COLO668 (cell line): ENCODE results near the gene STK32C.
A peak's percentile ranks its signal among the peaks of the same experiment; 100 is the strongest.
"Not testable (repeated sequence)": the region's sequence is repeated elsewhere in the genome, so short reads cannot be mapped to it uniquely, and the experiment has no call there.

Source experiments
- DNase-seq: peaks from one replicate; lab custom pipeline; 2025; ENCODE audit not compliant: unreplicated experiment; lab: John Stamatoyannopoulos, UW

STK32C gene

DNA sequence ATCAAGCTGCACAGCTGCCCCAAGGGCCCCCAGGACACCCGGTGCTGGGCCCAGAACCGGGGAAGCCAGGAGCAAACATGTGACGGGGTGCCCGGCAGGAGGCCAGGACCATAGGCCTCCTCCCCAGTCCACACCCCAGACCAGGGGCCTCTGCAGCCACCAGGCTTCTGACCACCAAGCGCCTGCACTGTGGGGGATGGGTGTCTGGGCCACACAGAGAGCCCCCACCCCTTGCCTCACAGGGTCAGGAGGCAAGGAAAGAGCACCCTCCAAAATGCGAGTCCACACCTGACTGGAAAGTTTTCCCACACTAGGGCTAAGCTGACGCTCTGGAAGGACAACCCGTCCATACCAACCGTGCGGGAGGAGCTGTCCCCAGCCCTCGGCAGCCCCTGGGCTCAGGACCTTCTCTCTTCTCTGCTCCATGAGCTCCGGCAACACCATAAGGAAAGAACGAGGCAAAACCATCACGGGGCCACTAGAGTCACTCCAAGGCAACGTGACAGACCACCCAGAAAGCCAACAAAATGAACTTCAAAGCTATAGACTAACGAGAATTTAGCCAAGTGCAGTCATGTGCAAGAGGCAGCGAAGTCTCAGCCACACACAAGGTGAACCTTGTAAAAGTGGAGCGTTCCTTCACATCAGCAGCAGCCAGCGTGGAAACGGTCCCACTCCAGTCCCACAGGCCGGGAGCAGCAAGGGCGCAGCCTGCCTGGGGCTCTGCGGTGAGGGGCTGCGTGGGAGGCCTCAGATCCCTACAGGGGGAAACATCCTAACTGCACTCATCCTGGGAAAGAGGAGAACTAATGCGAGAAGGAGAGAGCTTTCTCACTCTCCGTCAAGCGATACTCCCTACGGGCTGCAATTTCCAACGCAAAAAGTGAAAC is 5.1 kb downstream of the STK32C start:
- no peak for DNase-seq

DNA sequence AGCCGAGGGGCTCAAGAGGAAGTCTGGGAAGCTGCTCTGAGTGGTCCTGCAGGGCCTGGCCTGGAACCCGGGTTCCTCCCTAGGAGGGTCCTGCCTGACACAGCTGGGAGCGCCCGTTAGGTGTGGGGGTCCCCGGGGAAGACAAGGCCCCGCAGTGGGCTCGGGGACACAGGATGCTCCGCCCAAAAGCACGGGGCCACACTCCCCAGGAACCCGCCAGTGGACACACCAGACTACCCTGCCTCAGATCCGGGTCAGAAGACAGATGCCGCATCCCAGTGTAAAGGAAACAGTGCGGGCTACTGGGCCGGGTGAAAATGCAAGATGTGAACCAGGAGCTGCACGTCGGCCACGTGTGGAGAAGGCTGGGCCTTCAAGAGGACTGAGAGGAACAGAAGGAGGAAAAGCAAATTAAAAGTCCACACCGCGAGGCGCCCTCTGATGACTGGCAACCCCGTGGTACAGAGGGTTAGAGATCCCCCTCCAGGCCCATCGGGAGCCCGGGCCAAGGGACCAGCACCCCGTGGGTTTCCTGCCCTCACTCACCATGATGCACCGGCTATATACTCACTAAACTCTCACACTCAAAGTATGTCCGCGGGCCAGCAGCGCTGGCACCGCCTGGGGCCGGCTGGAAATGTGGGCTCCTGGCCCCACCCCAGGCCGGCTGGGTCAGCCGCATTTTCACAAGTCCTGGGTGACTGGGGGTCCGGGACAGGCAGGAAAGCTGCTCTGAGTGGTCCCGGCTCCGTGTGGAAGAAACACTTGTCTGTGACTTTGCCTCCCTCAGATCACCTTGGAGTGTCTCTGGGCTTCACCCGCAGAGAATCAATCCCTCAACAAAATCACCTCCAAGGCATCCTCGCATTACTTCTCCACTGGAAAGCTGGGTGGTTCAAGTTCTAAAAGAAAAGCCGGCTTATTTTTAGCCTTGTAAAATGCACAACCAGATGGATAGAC is 6.1 kb downstream of the STK32C start:
- no peak for DNase-seq

DNA sequence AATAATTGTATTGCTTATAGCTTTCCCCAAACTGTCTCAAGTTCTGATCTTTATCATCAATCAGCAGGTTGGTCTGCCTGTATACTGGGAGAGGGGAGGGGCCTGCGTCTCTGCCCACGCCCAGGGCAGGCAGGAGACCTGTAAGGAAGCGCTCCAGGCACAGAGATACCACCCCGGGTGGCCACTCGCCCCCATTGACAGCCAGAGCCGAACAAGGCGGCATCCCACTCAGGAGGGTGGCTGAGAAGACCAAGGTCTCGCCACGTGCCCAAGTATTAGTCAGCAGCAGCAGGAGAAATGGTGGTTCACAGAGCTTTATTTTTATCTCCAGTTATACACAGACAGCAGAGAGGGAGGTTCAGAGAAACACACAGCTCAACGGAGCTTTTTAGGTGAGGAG is 7.2 kb downstream of the STK32C start:
- no peak for DNase-seq

DNA sequence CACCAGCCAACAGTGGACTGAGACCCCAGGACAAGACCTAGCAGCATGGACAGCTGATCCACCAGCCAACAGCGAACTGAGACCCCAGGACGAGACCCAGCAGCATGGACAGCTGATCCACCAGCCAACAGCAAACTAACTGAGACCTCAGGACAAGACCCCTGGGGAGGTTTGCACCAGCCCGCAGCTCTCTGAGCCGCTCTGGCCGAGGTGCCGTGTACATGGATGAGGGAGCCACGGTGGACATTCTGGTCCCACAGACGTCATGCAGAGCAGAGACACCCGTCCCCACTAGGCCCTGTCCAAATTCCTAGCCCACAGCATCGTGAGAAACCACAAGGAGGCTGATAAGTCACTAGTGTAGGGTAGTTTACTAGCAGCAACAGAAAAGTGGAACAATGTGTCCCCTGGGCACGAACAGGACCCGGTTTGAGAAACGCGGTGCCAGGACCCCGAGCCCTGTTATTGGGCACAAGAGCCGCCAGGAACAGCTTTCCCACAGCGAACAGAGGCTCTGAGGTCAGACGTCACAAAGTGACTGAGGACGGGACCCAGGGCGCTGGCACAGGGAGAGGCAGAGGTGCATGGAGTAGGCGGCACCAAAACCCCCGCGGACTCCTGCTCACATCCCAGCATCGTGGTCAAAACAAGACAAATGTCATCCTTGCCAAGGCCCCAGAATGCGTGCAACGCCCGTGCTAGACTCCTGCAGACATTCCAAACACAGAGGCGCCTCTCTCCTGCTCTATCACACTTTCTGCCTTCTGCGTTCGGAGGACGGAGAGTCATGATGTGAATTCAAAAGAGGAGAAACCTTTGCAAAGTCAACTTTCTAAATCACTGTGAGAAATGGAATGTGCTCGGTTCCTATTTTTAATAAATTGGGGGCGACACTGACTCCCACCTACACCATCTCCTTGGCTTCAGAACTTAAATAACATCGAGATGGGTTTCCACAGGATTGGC is 8.1 kb downstream of the STK32C start:
- no peak for DNase-seq

DNA sequence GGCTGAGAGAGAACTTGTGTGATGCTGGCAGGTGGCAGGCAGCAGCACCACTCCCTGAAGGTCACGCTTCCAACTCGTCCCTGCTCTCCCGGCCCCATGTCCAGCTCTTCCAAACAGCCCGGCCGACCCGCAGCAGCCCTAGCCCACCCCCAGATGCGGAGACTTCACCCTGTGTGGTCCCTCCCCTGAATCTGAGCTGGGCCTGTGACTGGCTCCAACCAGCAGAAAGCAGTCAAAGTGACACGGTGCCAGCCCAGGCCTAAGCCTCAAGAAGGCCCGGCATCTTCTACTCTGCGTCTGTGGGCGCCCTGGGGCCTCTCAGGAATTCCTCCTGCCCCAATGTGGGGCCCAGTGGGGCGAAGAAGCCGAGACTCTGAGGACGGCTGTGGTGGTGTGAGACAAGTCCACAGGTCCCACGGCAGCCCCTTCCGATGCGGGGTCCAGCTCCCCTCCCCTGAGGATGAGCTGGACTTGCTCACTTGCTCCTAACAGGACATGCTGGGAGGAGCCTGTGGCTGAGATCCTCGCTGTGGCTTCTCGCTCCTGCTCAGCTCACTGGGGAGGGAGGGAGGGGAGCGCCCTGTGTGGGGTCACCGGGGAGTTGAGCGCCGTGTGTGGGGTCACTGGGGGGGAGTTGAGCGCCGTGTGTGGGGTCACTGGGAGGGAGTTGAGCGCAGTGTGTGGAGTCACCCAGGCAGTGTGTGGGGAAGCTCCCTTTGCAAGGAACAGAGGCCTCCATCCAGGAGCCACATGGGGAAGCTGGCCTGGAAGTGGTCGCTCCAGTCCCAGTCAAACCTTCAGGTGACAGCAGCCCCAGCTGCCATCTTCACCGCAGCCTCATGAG is 9.5 kb downstream of the STK32C start:
- DNase-seq: peak; percentile 19

DNA sequence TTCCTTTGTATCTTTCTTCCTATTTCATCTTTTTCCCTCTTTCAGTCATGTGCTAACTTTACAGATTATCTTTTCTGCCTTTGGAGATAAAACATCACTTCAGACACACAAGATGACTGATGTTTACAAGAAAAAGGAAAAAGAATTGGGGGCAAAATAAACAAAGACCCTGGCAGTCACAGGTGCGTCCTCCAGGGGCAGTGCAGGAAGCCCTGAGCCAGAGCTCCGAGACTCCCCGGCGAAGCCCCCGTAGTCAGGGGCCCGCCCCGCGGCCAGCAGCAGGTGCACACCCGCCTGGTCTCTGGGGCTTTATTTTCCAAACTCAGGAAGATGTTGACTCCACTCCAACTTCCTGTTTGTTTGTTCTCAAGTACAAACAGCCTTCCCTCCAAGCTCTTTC is 10.2 kb downstream of the STK32C start:
- peak; percentile 62 for DNase-seq

DNA sequence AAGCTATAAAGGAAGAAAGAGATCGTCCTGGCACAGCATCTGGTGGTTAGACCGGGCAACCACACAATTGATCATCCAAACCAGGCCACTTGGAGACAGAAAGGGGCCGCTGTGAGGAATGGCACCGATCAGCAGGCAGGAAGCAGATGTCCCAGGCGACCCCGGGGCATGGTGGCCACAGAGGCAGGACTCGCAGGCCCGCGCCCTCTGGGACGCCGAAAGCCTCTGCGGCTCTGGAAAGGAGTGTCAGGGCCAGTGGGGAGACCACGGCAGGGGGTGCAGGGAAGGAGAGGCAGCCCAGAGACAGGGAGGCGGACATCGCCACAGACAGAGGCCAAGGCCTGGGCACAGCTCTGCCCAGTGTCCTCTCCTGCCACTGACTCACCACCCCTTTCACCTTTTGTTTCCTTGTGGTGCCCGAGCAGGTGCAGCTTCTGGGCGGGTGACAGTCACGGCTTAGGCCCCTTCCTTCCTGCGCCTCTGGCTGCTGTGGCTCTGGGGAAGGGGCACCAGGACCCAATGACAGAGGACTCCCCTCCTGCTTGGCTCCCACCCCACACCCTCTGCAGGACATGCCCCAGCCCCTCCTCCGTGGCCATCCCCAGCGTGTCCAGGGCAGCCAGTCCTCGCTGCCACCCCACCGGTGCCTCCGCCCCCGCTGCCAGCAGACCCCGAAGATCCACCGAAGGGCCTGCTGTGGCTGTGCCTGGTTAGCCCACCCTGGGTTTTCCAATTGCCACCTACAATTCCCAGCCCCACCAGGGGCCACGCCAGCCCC is 10.9 kb downstream of the STK32C start:
- peak; percentile 49 for DNase-seq

DNA sequence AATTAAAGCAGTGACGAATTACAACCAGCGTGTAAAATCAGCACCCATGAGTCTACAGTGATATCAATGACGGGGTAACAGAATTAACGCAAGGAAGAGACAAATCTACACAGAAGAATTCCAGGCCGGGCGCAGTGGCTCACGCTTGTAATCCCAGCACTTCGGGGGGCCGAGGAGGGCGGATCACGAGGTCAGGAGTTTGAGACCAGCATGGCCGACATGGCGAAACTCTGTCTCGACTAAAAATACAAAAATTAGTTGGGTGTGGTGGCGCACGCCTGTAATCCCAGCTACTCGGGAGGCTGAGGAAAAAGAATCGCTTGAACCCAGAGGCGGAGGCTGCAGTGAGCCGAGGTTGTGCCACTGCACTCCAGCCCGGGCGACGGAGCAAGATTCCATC is 12.3 kb downstream of the STK32C start:
- not testable (repeated sequence) for DNase-seq

DNA sequence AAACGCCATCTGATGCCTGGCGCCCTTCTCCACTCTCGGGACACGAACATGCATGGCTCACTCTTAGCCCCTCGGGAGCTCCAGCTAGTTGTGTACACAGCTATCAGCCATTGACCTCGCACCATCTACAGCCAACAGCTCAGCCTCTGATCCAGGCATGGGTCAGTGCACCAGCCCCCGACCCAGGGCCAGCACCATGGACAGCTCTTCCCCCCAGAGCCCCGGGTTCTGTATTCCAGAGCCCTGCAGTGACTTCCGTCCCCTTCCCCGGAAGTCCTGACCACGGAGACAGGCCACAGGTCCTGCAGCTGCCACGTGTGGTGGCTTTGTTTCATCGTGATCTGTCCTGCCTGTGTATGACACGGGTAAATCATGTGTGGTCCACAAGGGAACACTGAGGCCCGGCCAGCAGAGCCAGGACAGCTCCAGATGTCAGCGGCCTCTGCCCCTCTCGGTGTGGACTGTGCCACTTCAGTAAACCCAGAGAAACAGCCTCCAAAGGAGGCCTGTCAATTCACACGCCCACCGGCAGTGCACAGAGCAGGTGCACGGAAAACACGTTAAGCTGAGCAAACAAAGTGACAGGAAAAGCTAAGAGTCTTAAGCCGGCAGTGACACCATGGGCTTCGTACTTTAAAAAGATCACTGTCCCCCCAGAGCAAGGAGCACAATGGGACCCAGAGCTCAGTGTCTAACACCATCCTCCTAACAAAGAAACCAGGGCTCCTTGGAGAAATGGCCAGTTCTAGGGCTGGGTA is 13.0 kb downstream of the STK32C start:
- peak; percentile 59 for DNase-seq

DNA sequence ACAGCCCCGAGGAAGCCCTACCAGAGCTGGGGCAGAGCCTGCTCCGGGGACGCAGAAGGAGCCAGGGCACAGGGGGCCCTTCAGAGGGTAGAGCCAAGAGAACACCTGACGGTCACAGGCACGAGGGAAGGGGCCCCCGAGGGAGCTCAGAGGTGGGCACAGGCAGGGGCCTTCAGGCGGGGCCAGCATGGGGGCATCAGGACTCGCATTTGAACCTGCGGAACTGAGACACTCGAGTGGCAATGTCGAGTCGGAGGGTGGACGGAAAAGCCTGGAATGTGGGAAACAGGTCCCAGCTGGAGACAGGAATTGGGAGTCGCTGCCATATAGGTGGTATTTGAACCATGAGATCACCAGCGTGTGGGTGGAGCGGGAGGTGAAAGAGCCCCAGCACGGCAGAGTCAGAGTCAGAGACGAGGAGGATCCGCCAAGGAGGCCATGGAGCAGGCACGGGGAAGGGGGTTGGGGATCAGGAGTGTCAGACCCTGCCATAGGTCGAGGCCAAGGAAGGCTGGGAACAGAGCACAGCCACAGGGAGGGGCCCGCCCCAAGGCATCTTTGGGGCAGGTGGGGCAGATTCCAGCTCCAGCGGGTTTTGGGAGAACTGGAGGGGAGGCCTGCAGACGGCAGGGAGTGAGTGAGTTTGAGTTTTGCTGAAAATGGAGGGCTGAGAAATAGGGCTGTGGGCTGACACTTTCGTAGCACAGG is 13.8 kb downstream of the STK32C start:
- DNase-seq: no peak

DNA sequence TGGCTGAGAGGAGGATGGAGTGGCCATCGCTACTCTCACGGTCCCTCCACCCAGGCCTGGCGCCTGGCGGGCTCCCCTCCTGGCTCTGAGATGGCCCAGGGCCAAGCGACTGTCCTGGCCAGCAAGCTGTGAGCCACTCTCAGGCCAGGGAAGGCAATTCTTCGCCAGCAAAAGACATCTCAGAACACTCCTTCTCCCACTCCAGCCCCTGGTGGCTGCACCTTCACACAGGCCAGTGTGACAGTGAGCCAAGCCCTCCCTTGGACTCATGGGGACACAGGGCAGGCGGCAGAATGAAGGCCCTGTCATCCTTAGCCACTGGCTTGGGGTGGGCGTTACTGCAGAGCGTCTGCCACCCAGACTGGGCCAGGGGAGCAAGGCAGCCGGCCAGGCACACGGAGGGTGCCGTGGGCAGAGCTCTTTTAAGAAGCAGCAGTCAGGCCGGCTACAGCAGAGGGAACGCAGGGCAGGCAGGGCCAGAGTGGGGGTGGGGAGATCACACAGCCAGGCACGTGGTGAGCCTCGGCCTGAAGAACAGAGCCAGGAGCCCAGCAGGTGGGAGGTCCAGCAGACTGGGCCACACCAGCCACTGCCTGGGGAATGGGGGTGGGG is 14.4 kb downstream of the STK32C start:
- peak; percentile 57 for DNase-seq

DNA sequence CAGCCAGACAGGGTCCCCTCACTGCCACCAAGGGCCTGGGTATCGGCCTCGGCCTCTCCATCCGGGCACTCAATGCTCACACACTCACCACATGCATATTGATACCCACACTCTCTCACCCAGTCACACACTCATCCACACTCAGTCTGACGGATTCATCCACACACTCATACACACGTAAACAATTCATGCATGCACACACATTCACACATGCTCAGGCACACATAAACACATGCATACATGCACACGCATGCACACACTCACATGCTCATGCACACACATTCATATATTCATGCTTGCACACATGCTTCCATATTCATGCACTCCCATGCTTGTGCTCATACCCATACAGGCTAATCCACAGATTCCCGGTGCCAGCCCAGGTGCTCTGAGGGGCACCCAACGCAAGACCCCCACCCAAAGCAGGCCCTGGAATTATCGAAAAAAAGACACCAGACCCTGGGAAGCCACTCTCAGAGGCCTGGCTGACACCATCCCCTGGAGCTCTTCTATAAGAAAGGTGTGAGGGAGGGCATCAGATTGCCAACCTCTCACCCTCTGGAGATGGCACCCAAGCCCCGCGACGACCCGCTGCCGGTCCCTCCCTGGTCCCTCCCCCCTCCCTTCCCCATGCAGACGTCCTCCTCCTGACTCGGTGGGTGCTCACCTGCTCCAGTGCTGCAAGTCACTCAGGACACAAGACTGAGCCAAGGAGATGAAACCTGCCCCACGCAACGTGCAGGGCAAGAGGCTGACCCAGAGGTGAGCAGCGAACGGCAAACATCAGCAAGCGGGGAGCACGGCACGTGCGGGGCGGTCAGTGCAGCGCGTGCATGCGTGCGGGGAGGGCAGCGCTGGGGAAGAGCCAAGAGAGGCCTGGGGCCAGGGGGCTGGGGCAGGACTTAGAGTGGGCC is 15.2 kb downstream of the STK32C start:
- no peak for DNase-seq

DNA sequence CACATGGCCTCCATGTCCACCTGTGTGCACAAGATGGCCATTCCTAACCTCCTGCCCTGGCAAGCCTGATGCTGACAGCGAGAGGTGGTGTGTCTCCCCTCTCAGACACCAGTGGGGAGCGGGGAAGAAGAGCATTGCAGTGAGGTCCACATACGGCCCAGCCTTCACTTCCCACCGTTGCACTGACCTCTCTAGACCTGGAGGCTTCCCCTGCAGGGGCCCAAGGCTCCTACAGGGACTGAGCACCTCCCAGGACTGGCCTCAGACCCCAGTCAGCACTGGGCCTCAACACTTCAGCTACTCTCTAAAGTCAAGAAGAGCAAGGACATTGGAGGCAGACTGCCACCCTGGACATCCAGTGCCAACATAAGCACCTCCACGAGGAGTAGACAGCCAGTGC is 15.9 kb downstream of the STK32C start:
- DNase-seq: no peak

DNA sequence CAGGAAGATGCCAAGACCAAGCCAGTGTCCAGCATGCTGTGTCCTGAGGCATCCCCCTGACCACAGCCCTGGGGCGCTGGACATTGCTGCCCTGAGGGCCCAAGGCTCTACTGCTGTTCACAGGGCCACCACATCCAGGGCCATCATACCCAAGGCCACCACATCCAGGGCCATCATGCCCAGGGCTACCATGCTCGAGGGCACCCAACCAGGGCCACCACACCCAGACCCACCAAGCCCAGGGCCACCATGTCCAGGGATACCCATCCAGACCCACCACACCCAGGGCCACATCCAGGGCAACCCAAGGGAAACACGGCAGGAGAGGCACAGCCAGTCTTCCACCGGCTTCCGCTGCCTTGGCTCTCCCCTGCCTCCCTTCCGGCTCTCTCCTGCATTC is 17.1 kb downstream of the STK32C start:
- no peak for DNase-seq

DNA sequence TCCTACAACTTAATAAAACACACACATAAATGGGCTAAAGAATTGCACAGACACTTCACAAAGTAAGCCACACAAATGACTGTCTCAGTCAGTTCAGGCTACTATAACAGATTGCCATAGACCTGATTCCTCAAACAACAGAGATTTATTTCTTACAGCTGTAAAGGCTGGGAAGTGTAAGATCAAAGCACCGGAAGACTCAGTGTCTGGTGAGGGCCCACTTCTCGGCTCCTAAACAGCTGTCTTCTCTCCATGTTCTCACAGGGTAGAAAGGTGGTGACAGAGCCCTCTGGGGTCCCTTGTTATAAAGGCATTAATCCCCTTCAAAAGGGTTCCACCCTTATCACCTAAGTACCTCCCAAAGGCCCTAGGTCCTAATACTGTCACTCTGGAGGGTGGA is 18.3 kb downstream of the STK32C start:
- no peak for DNase-seq
